HUDEP-2 (cell line): ENCODE measurements around the gene CLDN5.

Source experiments
- DNase-seq, 76 experiments: peaks; one replicate each; lab custom pipeline; 2025; ENCODE audit not compliant: unreplicated experiment in 76 of 76; lab: John Stamatoyannopoulos, UW

Gene CLDN5

GRCh38 chr22:19507534-19507861 lies 16.7 kb downstream of the CLDN5 start:
- no peak for DNase-seq

GRCh38 chr22:19506212-19506611 lies 18.0 kb downstream of the CLDN5 start:
- no peak for DNase-seq

- DNase-seq: no peak
These were observed 18.5 kb downstream of the CLDN5 start for GRCh38 chr22:19505735-19506126.

GRCh38 chr22:19504900-19505734 lies 19.1 kb downstream of the CLDN5 start:
- DNase-seq: no peak

GRCh38 chr22:19503869-19504268 lies 20.3 kb downstream of the CLDN5 start:
- DNase-seq: peak in 1 of 76 experiments; percentile 4

- DNase-seq: no peak
These were observed 20.8 kb downstream of the CLDN5 start for GRCh38 chr22:19503367-19503766.

GRCh38 chr22:19501897-19502447 lies 22.2 kb downstream of the CLDN5 start:
- DNase-seq: no peak

GRCh38 chr22:19499880-19500242 lies 24.3 kb downstream of the CLDN5 start:
- DNase-seq: no peak

GRCh38 chr22:19499236-19499879 lies 24.9 kb downstream of the CLDN5 start:
- DNase-seq: no peak

GRCh38 chr22:19498866-19499190 lies 25.4 kb downstream of the CLDN5 start:
- DNase-seq: no peak

GRCh38 chr22:19498154-19498865 lies 25.9 kb downstream of the CLDN5 start:
- no peak for DNase-seq

GRCh38 chr22:19497245-19497644 lies 27.0 kb downstream of the CLDN5 start:
- DNase-seq: peak in 62 of 76 experiments; percentile 8 to 87 (median 49)

- DNase-seq: no peak
These were observed 27.9 kb downstream of the CLDN5 start for GRCh38 chr22:19496324-19496630.

- no peak for DNase-seq
These were observed 28.5 kb downstream of the CLDN5 start for GRCh38 chr22:19495562-19496323.

- DNase-seq: no peak
These were observed 29.5 kb downstream of the CLDN5 start for GRCh38 chr22:19494676-19495173.

GRCh38 chr22:19494001-19494560 lies 30.1 kb downstream of the CLDN5 start:
- DNase-seq: no peak

- no peak for DNase-seq
These were observed 31.6 kb downstream of the CLDN5 start for GRCh38 chr22:19492504-19493174.

GRCh38 chr22:19490628-19491230 lies 33.5 kb downstream of the CLDN5 start:
- DNase-seq: no peak
